Fibroblast of lung (primary cell): ENCODE results near the gene NEK6.

Experiments used
- CTCF ChIP-seq, 2 donors: IDR thresholded peaks in 1 of 2; conservative IDR thresholded peaks in 1 of 2; 1 replicate in 1 of 2; 2 replicates in 1 of 2; pipeline ENCODE4 v1.5.1; 2011 to 2012; ENCODE audit warnings: low read length in 2 of 2, control low read depth in 1 of 2, inconsistent platforms in 1 of 2, low read depth in 1 of 2, mild to moderate bottlenecking in 1 of 2
- EZH2 ChIP-seq: IDR thresholded peaks from 2 replicates; pipeline ENCODE4 v1.5.1; 2012; ENCODE audit warnings: low read length, control low read depth, mild to moderate bottlenecking; ENCODE audit errors: missing control alignments

DNA sequence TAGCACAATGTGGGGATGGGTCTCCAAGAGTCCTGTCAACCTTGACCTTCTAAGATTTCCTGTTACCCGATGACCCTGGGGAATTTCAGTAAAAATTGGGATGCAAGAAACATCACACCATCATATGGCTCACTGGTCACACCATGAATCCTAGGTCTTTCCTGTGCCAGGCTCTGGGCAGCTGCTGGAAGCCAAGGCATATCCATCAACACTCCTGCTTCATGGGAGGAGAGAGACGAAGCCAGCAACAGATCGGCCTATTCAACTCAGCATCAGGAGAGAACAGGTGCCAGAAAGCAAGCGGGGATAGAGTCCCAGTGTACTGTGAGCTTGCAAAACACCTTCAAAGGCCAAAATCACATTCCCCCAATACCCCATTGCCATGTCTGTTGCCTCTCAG is 6.5 kb upstream of the NEK6 start:
- TF ChIP-seq CTCF (conservative IDR thresholded peaks at IDR 0.05 in 1 of 2, IDR thresholded peaks at IDR 0.05 in 1 of 2; ENCODE audit: low read depth in 1 of 2, low read length in 2 of 2) (no peak), EZH2 (no peak)
